Measurements from ENCODE around the gene AP3D1.

GRCh38 chr19:2145831-2146241 lies 5.5 kb downstream of the AP3D1 start:
- no peak for TF ChIP-seq CTCF (IDR thresholded peaks at IDR 0.05; ENCODE audit: insufficient read depth, low read depth, low read length)
- TF ChIP-seq EZH2 (IDR thresholded peaks at IDR 0.05; ENCODE audit: insufficient read depth, low read length) = no peak

Data from astrocyte (in vitro differentiated cells and primary cell).